HepG2 (cell line): ENCODE data around the gene ZC3H7B. TPM values are rescaled to one million over a fixed set of nuclear protein-coding genes. Genes with fewer than 3 reads are reported as not detected.

Experiments
- ATF7 ChIP-seq, 2 experiments: fragments of 450-650 bp in 1 of 2; sonication (generic) in 1 of 2; formaldehyde crosslinking in 1 of 2; IDR thresholded peaks; 2 replicates each; pipeline versions ENCODE4 v1.4.0 to v1.6.1; 2016 to 2020; ENCODE audit warnings: antibody characterized with exemption in 1 of 2, mild to moderate bottlenecking in 1 of 2, missing genetic modification reagents in 1 of 2
- BRF2 ChIP-seq: sonication (generic); formaldehyde crosslinking; IDR thresholded peaks from 2 replicates; pipeline ENCODE4 v1.8.1; 2022; ENCODE audit warnings: mild to moderate bottlenecking, missing genetic modification reagents
- HOMEZ ChIP-seq: IDR thresholded peaks from 2 replicates; pipeline ENCODE4 v1.6.1; 2016; ENCODE audit warnings: low read depth
- HOXA7 ChIP-seq: sonication (generic); formaldehyde crosslinking; IDR thresholded peaks from 2 replicates; pipeline ENCODE4 v1.8.1; 2022; ENCODE audit warnings: mild to moderate bottlenecking, missing genetic modification reagents, moderate library complexity
- IKZF5 ChIP-seq: IDR thresholded peaks from 2 replicates; pipeline ENCODE4 v1.6.1; 2018; ENCODE audit warnings: missing genetic modification reagents, mild to moderate bottlenecking, missing compliant biosample characterization
- IRF1 ChIP-seq: sonication (generic); formaldehyde crosslinking; IDR thresholded peaks from 2 replicates; pipeline ENCODE4 v1.4.0; 2020; ENCODE audit warnings: low read depth, mild to moderate bottlenecking, missing genetic modification reagents
- JARID2 ChIP-seq: sonication (generic); formaldehyde crosslinking; IDR thresholded peaks from 2 replicates; pipeline ENCODE4 v1.8.1; 2023; ENCODE audit warnings: missing genetic modification reagents, inconsistent platforms; ENCODE audit not compliant: insufficient replicate concordance
- KLF6 ChIP-seq: IDR thresholded peaks from 2 replicates; pipeline ENCODE4 v1.8.0; 2016; ENCODE audit warnings: missing biosample characterization, missing genetic modification reagents
- MAX ChIP-seq: IDR thresholded peaks from 2 replicates; pipeline ENCODE4 v1.6.1; 2012; ENCODE audit warnings: inconsistent platforms
- NFYB ChIP-seq: sonication (generic); formaldehyde crosslinking; IDR thresholded peaks from 2 replicates; pipeline ENCODE4 v1.4.0; 2020; ENCODE audit warnings: missing genetic modification reagents
- NPAS2 ChIP-seq: sonication (generic); formaldehyde crosslinking; IDR thresholded peaks from 2 replicates; pipeline ENCODE4 v1.8.0; 2022; ENCODE audit warnings: mild to moderate bottlenecking, missing genetic modification reagents, borderline replicate concordance
- NR2C2 ChIP-seq: sonication (generic); formaldehyde crosslinking; IDR thresholded peaks from 2 replicates; pipeline ENCODE4 v1.4.0; 2020; ENCODE audit warnings: missing genetic modification reagents, mild to moderate bottlenecking, moderate library complexity, borderline replicate concordance
- PAX8 ChIP-seq: sonication (generic); formaldehyde crosslinking; IDR thresholded peaks from 2 replicates; pipeline ENCODE4 v1.8.0; 2022; ENCODE audit warnings: mild to moderate bottlenecking, missing genetic modification reagents, borderline replicate concordance
- PLSCR1 ChIP-seq: sonication (generic); formaldehyde crosslinking; IDR thresholded peaks from 2 replicates; pipeline ENCODE4 v1.5.0; 2020; ENCODE audit warnings: missing genetic modification reagents, mild to moderate bottlenecking, borderline replicate concordance
- RFX3 ChIP-seq: IDR thresholded peaks from 2 replicates; pipeline ENCODE4 v1.6.1; 2016; ENCODE audit warnings: missing biosample characterization, missing genetic modification reagents
- RORA ChIP-seq: sonication (generic); formaldehyde crosslinking; IDR thresholded peaks from 2 replicates; pipeline ENCODE4 v1.5.0; 2020; ENCODE audit warnings: mild to moderate bottlenecking, missing genetic modification reagents, moderate library complexity
- SUZ12 ChIP-seq: fragments of 150-350 bp; IDR thresholded peaks from 2 replicates; pipeline ENCODE4 v1.6.1; 2014; ENCODE audit warnings: low read depth, low read length
- ZNF138 ChIP-seq: sonication (generic); formaldehyde crosslinking; IDR thresholded peaks from 2 replicates; pipeline ENCODE4 v1.5.0; 2020; ENCODE audit warnings: mild to moderate bottlenecking, low read depth, missing genetic modification reagents
- ZNF180 ChIP-seq: sonication (generic); formaldehyde crosslinking; IDR thresholded peaks from 2 replicates; pipeline ENCODE4 v1.4.0; 2020; ENCODE audit warnings: low read depth, missing genetic modification reagents, borderline replicate concordance
- ZNF441 ChIP-seq: sonication (generic); formaldehyde crosslinking; IDR thresholded peaks from 2 replicates; pipeline ENCODE4 v1.7.0; 2021; ENCODE audit warnings: missing genetic modification reagents, borderline replicate concordance
- ZNF501 ChIP-seq: sonication (generic); formaldehyde crosslinking; IDR thresholded peaks from 2 replicates; pipeline ENCODE4 v1.5.1; 2020; ENCODE audit warnings: mild to moderate bottlenecking, moderate library complexity, missing genetic modification reagents
- ZNF709 ChIP-seq: sonication (generic); formaldehyde crosslinking; IDR thresholded peaks from 2 replicates; pipeline ENCODE4 v1.5.0; 2020; ENCODE audit warnings: mild to moderate bottlenecking, missing genetic modification reagents
- ZSCAN21 ChIP-seq: sonication (generic); formaldehyde crosslinking; IDR thresholded peaks from 2 replicates; pipeline ENCODE4 v1.8.0; 2022; ENCODE audit warnings: mild to moderate bottlenecking, missing genetic modification reagents, moderate library complexity, borderline replicate concordance
- polyA plus RNA-seq, 8 experiments: library from polyadenylated mRNA; depleted of rRNA in 3 of 8; stranded (reverse) in 7 of 8; unstranded in 1 of 8; fragments of >200 nt; fragmentation: Illumina TruSeq in 4 of 8; extraction: Trizol in 4 of 8; gene quantifications; 2 replicates each; pipeline versions ENCODE4 v1.2.1 to v1.2.3, GENCODE V29; 2011 to 2016; ENCODE audit warnings: low read depth in 4 of 8, missing spikeins in 1 of 8, mixed read lengths in 1 of 8; ENCODE audit not compliant: insufficient read depth in 1 of 8
- total RNA-seq, 5 experiments: library from RNA; depleted of rRNA; stranded (reverse); fragments of >200 nt; fragmentation: Illumina TruSeq; extraction: Trizol; gene quantifications; 2 replicates each; pipeline ENCODE4 v1.2.3, GENCODE V29; 2016; ENCODE audit warnings: low read depth in 1 of 5

ZC3H7B gene
- total and polyA plus RNA-seq, 2 of the 13 experiments (the other 11 are each of a cell fraction or from before 2014, with no cell fraction given), result 26.4 to 37.2 TPM

GRCh38 chr22:41285820-41286638 is 15.3 kb upstream of the ZC3H7B start, which contains the start of gene RANGAP1 (continued):
- TF ChIP-seq BRF2 (CRISPR knock-in tag), result no peak; the same call in 1 of the 2 replicates
- no peak for TF ChIP-seq JARID2
- peak; percentile 91 for TF ChIP-seq MAX
- no peak for TF ChIP-seq PLSCR1 (CRISPR knock-in tag)
- peak; percentile 32; the same call in 1 of the 2 replicates for TF ChIP-seq ZNF709 (CRISPR knock-in tag)
- TF ChIP-seq ZNF501 (CRISPR knock-in tag), result peak; percentile 84
- no peak for TF ChIP-seq NPAS2 (CRISPR knock-in tag)
- peak; percentile 97 for TF ChIP-seq NR2C2 (CRISPR knock-in tag)
- TF ChIP-seq HOXA7 (CRISPR knock-in tag), result no peak
- no peak for TF ChIP-seq RFX3 (CRISPR knock-in tag)
- no peak for TF ChIP-seq RORA (CRISPR knock-in tag)
- no peak for TF ChIP-seq ZNF441 (CRISPR knock-in tag)
- TF ChIP-seq ATF7 (IDR thresholded peaks at IDR 0.05), result no peak
- TF ChIP-seq ATF7 (CRISPR knock-in tag; IDR thresholded peaks at IDR 0.05), result no peak
- no peak for TF ChIP-seq IKZF5 (CRISPR knock-in tag)
- no peak for TF ChIP-seq IRF1 (CRISPR knock-in tag)
- TF ChIP-seq ZSCAN21 (CRISPR knock-in tag), result no peak
- no peak for TF ChIP-seq KLF6 (CRISPR knock-in tag)
- TF ChIP-seq ZNF180, result 0 out of 2 replicates have a peak, but pooled peaks have one; percentile 64
- TF ChIP-seq PAX8, result no peak
- TF ChIP-seq ZNF138 (CRISPR knock-in tag), result no peak
- peak; percentile 93 for TF ChIP-seq SUZ12
- no peak for TF ChIP-seq HOMEZ
- peak; percentile 79 for TF ChIP-seq NFYB (CRISPR knock-in tag)
